ENCODE measurements around the gene NEDD4L.
"Not testable (repeated sequence)": the region's sequence is repeated elsewhere in the genome, so short reads cannot be mapped to it uniquely, and the experiment has no call there.

Gene NEDD4L

GRCh38 chr18:58251416-58251815, 207.4 kb downstream of the NEDD4L start:
- DNase-seq = no peak
- intact Hi-C loops (cut with DNase I) = no loop called here

GRCh38 chr18:58252166-58252565, 208.1 kb downstream of the NEDD4L start:
- no peak for DNase-seq
- intact Hi-C loops (cut with DNase I) = no loop called here

GRCh38 chr18:58253318-58253717, 209.3 kb downstream of the NEDD4L start:
- DNase-seq = no peak
- intact Hi-C loops (cut with DNase I) = no loop called here

GRCh38 chr18:58253871-58254270, 209.8 kb downstream of the NEDD4L start:
- intact Hi-C loops (cut with DNase I) = no loop called here
- no peak for DNase-seq

GRCh38 chr18:58254873-58255511, 211.0 kb downstream of the NEDD4L start:
- intact Hi-C loops (cut with DNase I) = no loop called here
- peak in 3 of 10 donors; percentile 32 to 88 (median 72) for DNase-seq

GRCh38 chr18:58255701-58256311, 211.8 kb downstream of the NEDD4L start:
- intact Hi-C loops (cut with DNase I) = no loop called here
- DNase-seq = peak in 2 of 10 donors; percentile 64 to 73

GRCh38 chr18:58256316-58257080, 212.5 kb downstream of the NEDD4L start:
- intact Hi-C loops (cut with DNase I) = no loop called here
- DNase-seq = peak in 1 of 10 donors; percentile 61

- DNase-seq = no peak
- intact Hi-C loops (cut with DNase I) = no loop called here
These were observed 213.4 kb downstream of the NEDD4L start for GRCh38 chr18:58257461-58257860.

GRCh38 chr18:58258692-58259342, 214.8 kb downstream of the NEDD4L start:
- DNase-seq = no peak
- intact Hi-C loops (cut with DNase I) = no loop called here

GRCh38 chr18:58263055-58263957, 219.3 kb downstream of the NEDD4L start:
- intact Hi-C loops (cut with DNase I) = no loop called here
- no peak for DNase-seq

GRCh38 chr18:58264075-58264474, 220.0 kb downstream of the NEDD4L start:
- no peak for DNase-seq
- intact Hi-C loops (cut with DNase I) = no loop called here

- no peak for DNase-seq
- intact Hi-C loops (cut with DNase I) = no loop called here
These were observed 220.8 kb downstream of the NEDD4L start for GRCh38 chr18:58264840-58265239.

GRCh38 chr18:58265489-58265888, 221.5 kb downstream of the NEDD4L start:
- intact Hi-C loops (cut with DNase I); DNase-seq: not testable (repeated sequence)

GRCh38 chr18:58266291-58266690, 222.3 kb downstream of the NEDD4L start:
- DNase-seq = no peak
- intact Hi-C loops (cut with DNase I) = no loop called here

- DNase-seq = peak in 5 of 10 donors; percentile 41 to 92 (median 60)
- intact Hi-C loops (cut with DNase I) = no loop called here
These were observed 223.5 kb downstream of the NEDD4L start for GRCh38 chr18:58267493-58267892.

- DNase-seq = no peak
- intact Hi-C loops (cut with DNase I) = no loop called here
These were observed 224.8 kb downstream of the NEDD4L start for GRCh38 chr18:58268849-58269248.

GRCh38 chr18:58269931-58270330, 225.9 kb downstream of the NEDD4L start:
- DNase-seq = no peak
- intact Hi-C loops (cut with DNase I) = no loop called here

- DNase-seq = no peak
- intact Hi-C loops (cut with DNase I) = no loop called here
These were observed 226.4 kb downstream of the NEDD4L start for GRCh38 chr18:58270396-58270795.

GRCh38 chr18:58271770-58272169, 227.7 kb downstream of the NEDD4L start:
- intact Hi-C loops (cut with DNase I) = no loop called here
- no peak for DNase-seq

- no peak for DNase-seq
- intact Hi-C loops (cut with DNase I) = no loop called here
These were observed 228.2 kb downstream of the NEDD4L start for GRCh38 chr18:58272209-58272608.

All from posterior cingulate gyrus (tissue), 11 donors.